ENCODE measurements around the gene SPRY4.
A peak's percentile ranks its signal among the peaks of the same experiment; 100 is the strongest.
"Not testable (repeated sequence)": the region's sequence is repeated elsewhere in the genome, so short reads cannot be mapped to it uniquely, and the experiment has no call there.

Gene SPRY4

DNA sequence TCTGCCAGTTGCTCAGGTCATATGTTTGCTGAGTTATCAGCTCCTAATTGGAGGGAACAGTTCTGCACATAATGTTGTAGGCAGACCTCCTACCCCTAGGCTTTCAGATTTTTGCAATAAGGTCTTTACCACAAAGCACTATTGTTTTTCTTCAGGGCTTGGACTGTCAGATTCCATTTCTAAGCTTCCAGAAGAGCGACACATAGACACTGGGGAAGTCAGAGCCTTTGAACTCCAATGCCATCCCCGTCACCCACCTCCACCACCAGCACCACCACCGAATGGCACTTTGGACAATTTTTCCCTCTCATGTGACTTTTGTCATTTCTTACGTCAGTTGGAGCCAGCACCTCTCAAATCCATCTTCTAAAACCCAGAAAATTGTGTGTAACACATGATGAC is 28.3 kb upstream of the SPRY4 start:
- TF ChIP-seq POLR2A (IDR thresholded peaks at IDR 0.05; ENCODE audit: low read length) (no peak), GATA1 (IDR thresholded peaks at IDR 0.05; ENCODE audit: low read depth, low read length) (no peak)
- no peak for DNase-seq

DNA sequence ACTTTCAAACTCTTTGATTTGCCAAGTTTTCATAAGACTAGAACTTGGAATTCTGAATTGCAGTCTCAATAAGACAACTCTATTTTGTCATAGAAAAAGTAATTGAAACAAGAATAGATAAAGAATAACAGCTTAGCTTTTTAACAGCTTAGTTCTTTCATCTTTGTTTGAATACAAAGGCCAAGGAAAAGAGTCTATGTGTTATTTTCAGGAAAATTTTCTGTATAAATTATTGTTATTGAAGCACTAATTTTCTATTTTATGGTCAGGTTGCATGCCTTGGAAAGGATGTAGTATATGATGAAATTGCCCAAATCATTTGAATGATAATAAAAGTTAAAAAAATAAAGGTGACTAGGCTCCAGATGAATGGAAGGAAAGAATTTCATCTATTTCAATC is 25.2 kb upstream of the SPRY4 start:
- no peak for DNase-seq
- TF ChIP-seq POLR2A (IDR thresholded peaks at IDR 0.05; ENCODE audit: low read length) (no peak), GATA1 (IDR thresholded peaks at IDR 0.05; ENCODE audit: low read depth, low read length) (no peak)

DNA sequence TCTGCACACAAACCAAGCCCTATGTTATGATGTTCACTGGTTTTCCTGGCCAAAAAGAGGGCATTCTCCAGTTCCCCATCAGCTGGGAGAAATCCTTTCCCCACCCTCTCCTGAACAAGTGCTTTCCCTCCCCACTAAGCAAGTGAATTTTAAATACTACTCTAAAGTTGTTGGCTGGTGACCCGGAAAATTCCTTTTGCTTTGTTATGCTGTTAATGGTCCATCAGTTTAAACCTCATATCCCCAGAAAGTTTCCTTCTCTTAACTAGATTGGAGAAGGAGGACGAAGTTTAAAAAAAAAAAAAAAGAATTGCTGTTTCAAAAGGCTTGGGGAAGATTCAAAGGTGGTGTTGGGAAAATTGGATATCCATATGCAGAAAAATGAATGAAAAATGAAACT is 21.9 kb upstream of the SPRY4 start:
- DNase-seq = no peak
- no peak for TF ChIP-seq POLR2A (IDR thresholded peaks at IDR 0.05; ENCODE audit: low read length)
- no peak for TF ChIP-seq GATA1 (IDR thresholded peaks at IDR 0.05; ENCODE audit: low read depth, low read length)

DNA sequence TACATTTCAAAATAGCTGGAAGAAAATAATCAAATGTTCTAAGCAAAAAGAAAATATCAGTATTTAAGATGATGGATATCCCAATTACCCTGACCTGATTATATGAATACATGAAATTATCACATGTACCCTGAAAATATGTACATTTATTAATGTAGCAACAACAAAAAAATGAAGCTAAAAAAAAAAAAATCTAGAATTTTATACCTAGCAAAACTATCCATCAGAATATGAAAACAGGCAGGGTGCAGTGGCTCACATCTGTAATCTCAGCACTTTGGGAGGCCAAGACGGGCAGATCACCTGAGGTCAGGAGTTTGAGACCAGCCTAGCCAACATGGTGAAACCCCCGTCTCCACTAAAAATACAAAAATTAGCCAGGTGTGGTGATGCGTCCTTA is 20.1 kb upstream of the SPRY4 start:
- DNase-seq = not testable (repeated sequence)

DNA sequence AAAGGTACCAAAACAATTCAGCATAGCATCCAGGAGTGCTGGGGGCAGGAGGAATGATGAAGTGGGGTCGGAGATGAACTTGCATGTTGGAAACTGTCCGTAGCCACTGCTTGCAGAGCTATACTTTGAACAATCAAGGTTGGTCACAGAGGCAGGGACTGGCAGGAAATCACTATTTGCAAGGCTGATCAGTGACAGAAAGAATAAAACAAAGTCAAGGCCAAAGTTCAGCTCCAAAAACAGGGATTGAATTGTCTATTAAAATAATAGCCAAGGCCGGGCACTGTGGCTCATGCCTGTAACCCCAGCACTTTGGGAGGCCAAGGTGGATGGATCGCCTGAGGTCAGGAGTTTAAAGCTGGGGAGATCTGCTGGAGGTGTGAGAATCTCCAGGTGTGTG is 18.7 kb upstream of the SPRY4 start:
- DNase-seq = no peak
- no peak for TF ChIP-seq GATA1 (IDR thresholded peaks at IDR 0.05; ENCODE audit: low read depth, low read length)
- TF ChIP-seq POLR2A (IDR thresholded peaks at IDR 0.05; ENCODE audit: low read length) = no peak

DNA sequence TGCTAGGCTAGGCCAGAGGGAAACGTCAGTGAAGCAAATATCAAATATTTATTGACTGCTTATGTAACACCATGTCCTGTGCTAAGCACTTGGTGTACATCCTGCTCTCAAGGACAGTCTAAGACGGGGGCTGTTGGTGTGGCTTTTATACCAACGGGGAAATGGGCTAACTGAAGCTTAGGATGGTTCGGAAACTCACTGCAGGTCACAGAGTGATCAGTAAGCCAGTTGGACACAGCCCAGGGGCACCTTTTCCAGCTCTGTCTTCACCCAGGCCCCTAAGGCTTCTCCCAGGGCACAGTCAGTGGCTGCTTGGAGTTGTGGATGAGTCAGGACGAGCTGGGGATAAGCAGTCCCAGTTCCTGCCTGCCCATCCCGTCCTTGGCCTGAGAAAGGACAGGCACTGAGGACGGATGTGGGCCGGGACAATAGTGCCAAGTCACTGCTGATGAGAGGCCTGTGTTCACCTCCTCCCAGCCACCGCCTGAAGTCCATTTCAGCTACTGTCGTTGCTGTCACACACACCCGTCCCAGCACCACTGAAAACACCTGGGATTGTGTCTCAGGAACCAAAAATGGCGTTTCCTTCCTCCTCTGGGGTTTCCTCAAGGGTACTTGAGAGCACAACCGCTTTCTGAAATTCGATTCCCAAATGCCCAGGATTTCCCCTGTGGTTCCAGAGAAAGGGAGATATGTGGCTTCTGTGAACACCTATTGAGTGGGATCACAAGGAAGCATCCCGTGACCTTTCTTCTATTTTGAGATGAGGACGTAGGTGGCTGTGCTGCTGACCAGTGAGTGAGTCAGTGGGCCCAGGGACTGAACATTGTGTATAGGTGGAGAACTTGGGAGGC is 17.5 kb upstream of the SPRY4 start:
- DNase-seq = no peak
- TF ChIP-seq POLR2A (IDR thresholded peaks at IDR 0.05; ENCODE audit: low read length) = no peak
- TF ChIP-seq GATA1 (IDR thresholded peaks at IDR 0.05; ENCODE audit: low read depth, low read length) = no peak

DNA sequence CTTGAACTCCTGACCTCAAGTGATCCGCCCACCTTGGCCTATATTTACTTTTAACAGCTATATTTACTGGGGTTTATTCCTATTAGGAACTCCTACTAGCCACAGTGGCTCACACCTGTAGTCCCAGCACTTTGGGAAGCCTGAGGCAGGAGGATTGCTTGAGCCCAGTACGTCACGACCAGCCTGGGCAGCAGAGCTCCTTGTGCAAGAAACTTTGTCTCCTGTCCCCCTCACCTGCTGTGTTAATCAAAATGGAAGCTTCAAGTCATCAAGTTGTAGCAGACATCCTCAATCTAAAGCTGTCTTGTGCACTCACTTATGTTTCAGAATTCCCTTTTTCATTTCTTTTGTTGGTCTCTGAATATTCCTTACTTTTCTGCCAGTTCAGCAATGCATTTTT is 15.0 kb upstream of the SPRY4 start:
- no peak for TF ChIP-seq GATA1 (IDR thresholded peaks at IDR 0.05; ENCODE audit: low read depth, low read length)
- no peak for TF ChIP-seq POLR2A (IDR thresholded peaks at IDR 0.05; ENCODE audit: low read length)

DNA sequence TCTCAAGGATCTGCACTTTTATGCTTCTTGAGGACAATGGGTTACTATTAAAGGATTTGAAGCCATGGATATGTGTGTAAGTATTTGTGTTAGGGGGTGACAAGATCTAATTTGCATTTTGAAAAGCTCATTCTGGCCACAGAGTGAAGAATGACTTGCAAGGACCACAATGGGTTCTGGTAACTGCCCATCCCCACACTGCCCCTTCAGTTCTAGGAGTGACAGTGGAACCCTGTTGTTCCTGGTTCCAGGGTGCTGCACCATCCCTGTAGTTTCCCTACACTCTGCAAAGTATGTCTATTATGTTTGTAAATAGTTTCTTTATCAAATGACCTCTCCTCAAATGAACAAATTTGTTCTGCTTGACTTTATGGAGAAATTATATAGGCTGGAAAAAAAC is 9.7 kb upstream of the SPRY4 start:
- no peak for DNase-seq
- TF ChIP-seq GATA1 (IDR thresholded peaks at IDR 0.05; ENCODE audit: low read depth, low read length) = no peak
- TF ChIP-seq POLR2A (IDR thresholded peaks at IDR 0.05; ENCODE audit: low read length) = no peak

More for the DNA sequence above, 15.0 kb upstream of the SPRY4 start:
- DNase-seq = no peak

DNA sequence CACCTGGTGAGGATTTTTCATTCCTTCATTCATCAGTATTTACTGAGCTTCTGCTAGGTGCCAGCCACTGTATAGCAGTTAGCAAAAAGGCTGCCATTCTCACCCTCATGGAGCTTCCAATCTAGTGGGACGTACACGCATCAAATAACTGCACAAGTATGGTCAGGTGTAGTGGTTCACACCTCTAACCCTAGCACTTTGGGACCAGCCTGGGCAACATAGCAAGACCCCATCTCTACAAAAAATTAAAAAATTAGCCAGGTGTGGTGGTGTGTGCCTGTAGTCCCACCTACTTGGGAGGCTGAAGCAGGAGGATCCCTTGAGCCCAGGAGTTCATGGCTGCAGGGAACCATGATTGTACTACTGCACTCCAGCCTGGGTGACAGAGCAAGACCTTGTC is 8.9 kb upstream of the SPRY4 start:
- DNase-seq = not testable (repeated sequence)

DNA sequence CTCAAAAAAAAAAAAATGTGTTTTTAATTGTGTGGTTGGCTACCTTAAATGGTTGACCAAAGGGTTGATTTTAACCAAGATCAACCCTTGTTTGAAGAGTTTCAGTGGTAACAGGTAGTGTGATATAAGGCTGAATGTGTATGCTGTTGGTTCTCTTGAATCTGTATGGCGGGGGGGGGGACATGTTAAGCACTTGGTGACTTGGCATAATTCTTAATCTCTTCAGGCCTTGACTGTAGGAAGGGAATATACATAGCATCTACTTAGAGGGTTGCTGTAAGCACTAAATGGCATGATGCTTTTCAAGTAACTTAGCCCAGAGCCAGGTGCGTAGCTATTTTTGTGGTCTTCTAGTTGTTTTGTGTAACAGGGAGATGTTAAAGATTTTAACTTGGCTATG is 5.6 kb upstream of the SPRY4 start:
- DNase-seq = no peak
- TF ChIP-seq POLR2A (IDR thresholded peaks at IDR 0.05; ENCODE audit: low read length) = no peak
- TF ChIP-seq GATA1 (IDR thresholded peaks at IDR 0.05; ENCODE audit: low read depth, low read length) = no peak

DNA sequence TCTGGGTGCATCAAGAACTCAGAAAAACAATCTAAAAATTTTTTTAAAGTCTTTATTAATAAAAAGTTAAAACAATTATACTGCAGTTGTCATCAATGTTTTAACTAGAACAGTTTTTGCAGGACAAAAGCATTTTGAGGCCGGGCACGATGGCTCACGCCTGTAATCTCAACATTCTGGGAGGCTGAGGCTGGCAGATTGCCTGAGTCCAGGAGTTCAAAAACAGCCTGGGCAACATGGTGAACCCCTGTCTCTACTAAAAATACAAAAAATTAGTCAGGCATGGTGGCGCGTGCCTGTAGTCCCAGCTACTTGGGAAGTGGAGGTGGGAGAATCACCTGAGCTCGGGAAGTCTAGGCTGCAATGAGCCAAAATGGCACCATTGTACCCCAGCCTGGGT is 5.2 kb upstream of the SPRY4 start:
- TF ChIP-seq POLR2A (IDR thresholded peaks at IDR 0.05; ENCODE audit: low read length) (no peak), GATA1 (IDR thresholded peaks at IDR 0.05; ENCODE audit: low read depth, low read length) (no peak)
- no peak for DNase-seq

DNA sequence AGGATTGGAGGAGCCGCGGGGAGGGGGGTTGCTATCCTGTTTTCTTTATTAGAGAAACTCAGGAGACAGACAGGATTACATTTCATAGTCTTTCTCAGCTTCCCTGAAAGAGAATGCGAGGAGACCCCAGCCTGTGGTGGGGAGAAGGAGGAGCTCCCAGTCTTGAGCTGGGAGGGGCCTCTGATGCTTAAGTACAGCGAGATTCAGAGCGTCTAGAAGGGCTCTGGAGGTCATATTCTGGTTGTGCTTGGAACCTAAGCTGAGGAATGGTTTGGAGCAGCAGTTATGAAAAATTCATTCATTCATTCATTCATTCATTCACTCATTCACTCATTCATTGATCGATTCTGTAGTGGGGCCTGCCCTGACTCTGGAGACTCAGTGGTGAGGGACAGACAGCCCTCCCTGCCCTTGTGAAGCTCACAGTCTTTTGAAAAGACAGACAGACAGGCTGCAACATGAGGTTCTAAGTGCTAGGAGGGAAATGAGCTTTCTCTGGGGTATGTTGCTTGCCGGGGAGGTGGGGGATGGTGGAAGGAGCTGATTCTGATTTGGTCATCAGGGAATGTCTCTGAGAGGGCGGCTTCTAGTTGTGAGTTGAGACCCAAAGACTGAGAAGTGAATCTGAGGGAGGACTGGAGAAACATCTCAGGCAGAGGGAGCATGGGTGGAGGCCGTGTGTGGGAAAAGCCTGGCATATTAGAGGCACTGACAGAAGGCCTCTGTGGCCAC is 2.5 kb upstream of the SPRY4 start:
- no peak for TF ChIP-seq GATA1 (IDR thresholded peaks at IDR 0.05; ENCODE audit: low read depth, low read length)
- DNase-seq = no peak

DNA sequence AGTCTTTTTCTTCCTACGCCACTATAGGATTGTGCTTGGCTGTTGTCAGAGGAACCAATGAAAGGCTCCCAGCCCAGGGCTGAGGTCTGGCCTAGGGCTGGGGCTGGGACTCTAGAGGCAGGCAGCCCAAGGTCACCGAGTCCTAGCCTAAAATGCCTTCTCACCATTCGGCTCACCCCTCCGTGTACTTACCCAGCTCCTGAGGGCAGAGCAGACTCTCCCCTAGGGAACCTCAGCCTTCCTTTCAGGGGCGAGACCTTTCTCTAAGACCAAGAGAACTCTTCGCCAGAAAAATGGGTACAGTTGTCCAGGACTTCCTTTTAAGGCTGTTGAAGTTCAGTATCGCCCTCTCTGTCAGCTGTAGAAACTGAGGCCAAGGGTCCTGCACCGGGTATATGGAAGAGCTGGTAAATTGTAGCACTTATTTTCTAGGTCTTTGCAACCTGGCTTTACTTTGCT is 1.7 kb upstream of the SPRY4 start:
- no peak for TF ChIP-seq POLR2A (IDR thresholded peaks at IDR 0.05; ENCODE audit: low read length)
- TF ChIP-seq GATA1 (IDR thresholded peaks at IDR 0.05; ENCODE audit: low read depth, low read length) = no peak
- no peak for DNase-seq

DNA sequence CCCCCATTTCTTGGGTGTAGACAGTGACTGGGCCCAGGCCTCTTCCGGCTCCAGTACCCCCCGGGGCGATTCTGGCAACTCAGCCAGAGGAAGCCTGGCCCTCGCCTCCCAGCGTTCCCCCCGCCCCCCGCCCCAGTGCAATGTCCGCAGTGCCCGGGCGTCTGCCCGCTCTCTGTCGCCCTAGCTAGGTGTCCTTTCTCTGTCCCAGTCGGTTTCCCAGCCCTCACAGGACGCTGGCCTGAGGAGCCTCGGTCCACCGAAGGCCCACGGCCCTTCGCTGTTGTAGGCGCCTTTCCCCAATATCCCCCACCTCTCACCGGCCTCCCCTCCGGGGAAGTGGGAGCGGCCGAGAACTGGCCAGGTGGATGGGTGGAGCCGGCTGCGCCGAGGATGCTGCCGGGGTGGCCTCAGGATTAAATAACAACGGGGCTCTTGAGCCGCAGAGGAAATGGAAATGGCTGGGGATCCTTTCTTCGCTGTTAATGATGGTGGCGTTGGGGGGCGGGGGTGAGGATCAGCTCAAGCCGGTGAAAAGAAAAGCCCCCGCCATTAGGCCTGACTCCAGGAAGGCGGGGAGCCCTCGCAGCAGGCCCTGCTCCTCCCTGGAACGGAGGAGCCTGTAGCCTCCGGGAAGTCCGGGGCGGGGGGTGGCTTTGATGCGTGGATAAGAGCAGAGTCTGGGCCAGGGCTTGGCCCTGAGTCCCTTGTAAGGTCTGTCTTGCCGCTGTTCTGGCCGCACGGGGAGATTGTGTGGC is 1.1 kb upstream of the SPRY4 start:
- no peak for TF ChIP-seq POLR2A (IDR thresholded peaks at IDR 0.05; ENCODE audit: low read length)
- no peak for TF ChIP-seq GATA1 (IDR thresholded peaks at IDR 0.05; ENCODE audit: low read depth, low read length)
- peak in 1 of 2 experiments; percentile 9 for DNase-seq
